ENCODE measurements around the gene PARVB.

The PARVB gene

DNA sequence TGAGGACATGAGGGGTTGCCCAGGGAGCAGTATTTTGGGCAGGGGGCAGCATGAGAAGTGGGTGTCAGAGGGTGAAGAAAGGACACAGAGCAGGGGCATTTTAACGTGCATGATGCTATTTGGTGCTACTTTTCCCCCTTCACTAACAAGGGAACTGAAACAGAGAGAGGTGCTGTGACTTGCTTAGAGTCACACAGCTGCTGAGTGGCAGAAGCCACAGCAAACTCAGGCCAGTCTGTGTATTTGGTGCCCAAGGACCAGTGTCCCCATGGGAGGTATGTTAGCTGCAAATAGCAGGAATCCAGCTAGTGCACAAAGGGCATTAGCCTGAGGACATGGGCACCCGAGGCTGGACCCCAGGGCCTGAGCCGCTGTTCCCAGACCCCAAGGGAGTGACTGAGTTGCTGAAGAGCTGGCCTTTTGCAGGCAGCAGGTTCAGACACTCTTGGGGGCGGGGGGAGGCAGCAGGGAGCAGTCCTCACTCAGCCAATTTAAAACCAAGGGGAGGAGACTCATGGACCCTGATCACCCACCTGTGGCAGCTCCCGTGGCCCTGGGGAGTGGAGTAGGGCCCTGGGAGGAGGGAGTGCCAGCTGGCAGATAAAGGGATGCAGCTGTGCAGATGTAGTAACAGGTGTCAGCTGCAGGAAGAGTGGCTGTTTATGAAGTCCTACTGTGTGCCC is 171.2 kb downstream of the PARVB start:
- H3K9me3 ChIP-seq = no peaks in the 10 kb centered on the region
- H3K27ac ChIP-seq = no peak overlapping the region
- peaks cover 33 to 38% of the 10 kb centered on the region in 2 experiments for H3K4me1 ChIP-seq (ENCODE audit: control insufficient read depth in 1 of 2, insufficient read depth in 1 of 2, low read depth in 1 of 2, low read length in 1 of 2)
- TF ChIP-seq, protein P1, sequence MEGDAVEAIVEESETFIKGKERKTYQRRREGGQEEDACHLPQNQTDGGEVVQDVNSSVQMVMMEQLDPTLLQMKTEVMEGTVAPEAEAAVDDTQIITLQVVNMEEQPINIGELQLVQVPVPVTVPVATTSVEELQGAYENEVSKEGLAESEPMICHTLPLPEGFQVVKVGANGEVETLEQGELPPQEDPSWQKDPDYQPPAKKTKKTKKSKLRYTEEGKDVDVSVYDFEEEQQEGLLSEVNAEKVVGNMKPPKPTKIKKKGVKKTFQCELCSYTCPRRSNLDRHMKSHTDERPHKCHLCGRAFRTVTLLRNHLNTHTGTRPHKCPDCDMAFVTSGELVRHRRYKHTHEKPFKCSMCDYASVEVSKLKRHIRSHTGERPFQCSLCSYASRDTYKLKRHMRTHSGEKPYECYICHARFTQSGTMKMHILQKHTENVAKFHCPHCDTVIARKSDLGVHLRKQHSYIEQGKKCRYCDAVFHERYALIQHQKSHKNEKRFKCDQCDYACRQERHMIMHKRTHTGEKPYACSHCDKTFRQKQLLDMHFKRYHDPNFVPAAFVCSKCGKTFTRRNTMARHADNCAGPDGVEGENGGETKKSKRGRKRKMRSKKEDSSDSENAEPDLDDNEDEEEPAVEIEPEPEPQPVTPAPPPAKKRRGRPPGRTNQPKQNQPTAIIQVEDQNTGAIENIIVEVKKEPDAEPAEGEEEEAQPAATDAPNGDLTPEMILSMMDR (IDR thresholded peaks at IDR 0.05) = no peak
- H3K4me3 ChIP-seq (ENCODE audit: low read depth in 1 of 2, low read length in 1 of 2) = no peak overlapping the region
- H3K27me3 ChIP-seq = no peaks in the 10 kb centered on the region
- H3K36me3 ChIP-seq = peaks cover 95% of the 10 kb centered on the region

- no peaks in the 10 kb centered on the region for H3K9me3 ChIP-seq
- no peaks in the 10 kb centered on the region for H3K27me3 ChIP-seq
- peaks cover 96% of the 10 kb centered on the region for H3K36me3 ChIP-seq
- TF ChIP-seq, protein P1 (IDR thresholded peaks at IDR 0.05) = no peak
- H3K27ac ChIP-seq = no peak overlapping the region
- peaks cover 27 to 30% of the 10 kb centered on the region in 2 experiments for H3K4me1 ChIP-seq (ENCODE audit: control insufficient read depth in 1 of 2, insufficient read depth in 1 of 2, low read depth in 1 of 2, low read length in 1 of 2)
- no peak overlapping the region for H3K4me3 ChIP-seq (ENCODE audit: low read depth in 1 of 2, low read length in 1 of 2)
Observed at GRCh38 chr22:44196241-44196640, 172.1 kb downstream of the PARVB start.

DNA sequence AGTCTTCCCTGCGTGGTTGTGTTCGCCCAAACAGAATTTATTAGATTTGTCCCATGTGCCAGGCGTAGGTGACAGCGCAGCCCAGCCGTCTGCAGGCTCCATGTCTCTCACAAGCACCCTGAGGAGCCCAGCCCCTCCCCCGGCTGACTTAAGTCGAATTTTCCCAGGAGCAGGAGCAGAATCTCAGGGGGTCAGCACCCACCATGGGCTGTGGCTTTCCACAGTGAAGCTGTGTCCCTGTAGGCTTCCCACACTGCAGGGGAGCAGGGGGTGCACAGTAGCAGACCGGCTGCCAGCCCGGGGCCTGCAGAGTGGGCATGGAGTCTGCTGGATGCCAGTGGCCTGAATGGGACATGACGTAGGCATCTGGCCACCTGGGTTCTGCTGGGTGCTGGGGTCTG is 172.6 kb downstream of the PARVB start:
- H3K27me3 ChIP-seq = no peaks in the 10 kb centered on the region
- H3K4me1 ChIP-seq (ENCODE audit: control insufficient read depth in 1 of 2, insufficient read depth in 1 of 2, low read depth in 1 of 2, low read length in 1 of 2) = peaks cover 22 to 25% of the 10 kb centered on the region in 2 experiments
- H3K27ac ChIP-seq = no peak overlapping the region
- no peak overlapping the region for H3K4me3 ChIP-seq (ENCODE audit: low read depth in 1 of 2, low read length in 1 of 2)
- TF ChIP-seq, protein P1 (IDR thresholded peaks at IDR 0.05) = no peak
- no peaks in the 10 kb centered on the region for H3K9me3 ChIP-seq
- peaks cover 97% of the 10 kb centered on the region for H3K36me3 ChIP-seq

- Histone ChIP-seq H3K4me1 (ENCODE audit: control insufficient read depth in 1 of 2, insufficient read depth in 1 of 2, low read depth in 1 of 2, low read length in 1 of 2) (peaks cover 17 to 20% of the 10 kb centered on the region in 2 experiments), H3K4me3 (ENCODE audit: low read depth in 1 of 2, low read length in 1 of 2) (no peak overlapping the region), H3K27ac (no peak overlapping the region), H3K9me3 (no peaks in the 10 kb centered on the region), H3K36me3 (peaks cover 97% of the 10 kb centered on the region), H3K27me3 (no peaks in the 10 kb centered on the region)
- TF ChIP-seq, protein P1 (IDR thresholded peaks at IDR 0.05) = no peak
Observed at GRCh38 chr22:44197271-44197670, 173.2 kb downstream of the PARVB start.

DNA sequence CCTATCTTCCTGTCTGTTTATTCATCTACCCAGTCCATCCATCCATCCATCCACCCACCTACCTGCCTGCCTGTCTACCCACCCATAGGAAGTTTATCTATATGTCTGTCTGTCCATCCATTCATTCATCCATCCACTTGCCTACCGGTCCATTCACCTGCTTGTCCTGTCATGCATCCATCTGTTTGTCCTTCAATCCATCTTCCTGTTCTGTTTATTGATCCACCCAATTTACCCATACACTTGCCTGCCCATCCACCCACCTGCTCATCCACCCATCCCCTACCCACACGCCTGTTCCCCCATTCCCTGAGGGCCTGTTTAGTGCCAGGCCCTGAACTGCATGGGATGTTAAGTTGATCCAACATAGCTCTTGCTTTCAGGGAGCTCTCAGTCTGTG is 175.1 kb downstream of the PARVB start:
- Histone ChIP-seq H3K9me3 (no peaks in the 10 kb centered on the region), H3K27ac (no peak overlapping the region), H3K27me3 (no peaks in the 10 kb centered on the region), H3K4me1 (ENCODE audit: control insufficient read depth in 1 of 2, insufficient read depth in 1 of 2, low read depth in 1 of 2, low read length in 1 of 2) (peaks cover 0 to 3% of the 10 kb centered on the region in 2 experiments), H3K4me3 (ENCODE audit: low read depth in 1 of 2, low read length in 1 of 2) (no peak overlapping the region), H3K36me3 (peaks cover 100% of the 10 kb centered on the region)
- TF ChIP-seq, protein P1 (IDR thresholded peaks at IDR 0.05) = no peak

Measured in neutrophil (primary cell).